GM21423 (cell line): Measurements from ENCODE around the gene GPSM3.
"Not testable (repeated sequence)": the region's sequence is repeated elsewhere in the genome, so short reads cannot be mapped to it uniquely, and the experiment has no call there.

Source experiments
- ATAC-seq: cut with Tn5 transposase; IDR thresholded peaks from one replicate; pipeline ENCODE4 v1.9.1; 2021; ENCODE audit warnings: mild to moderate bottlenecking, moderate library complexity; ENCODE audit not compliant: unreplicated experiment

The GPSM3 gene

DNA sequence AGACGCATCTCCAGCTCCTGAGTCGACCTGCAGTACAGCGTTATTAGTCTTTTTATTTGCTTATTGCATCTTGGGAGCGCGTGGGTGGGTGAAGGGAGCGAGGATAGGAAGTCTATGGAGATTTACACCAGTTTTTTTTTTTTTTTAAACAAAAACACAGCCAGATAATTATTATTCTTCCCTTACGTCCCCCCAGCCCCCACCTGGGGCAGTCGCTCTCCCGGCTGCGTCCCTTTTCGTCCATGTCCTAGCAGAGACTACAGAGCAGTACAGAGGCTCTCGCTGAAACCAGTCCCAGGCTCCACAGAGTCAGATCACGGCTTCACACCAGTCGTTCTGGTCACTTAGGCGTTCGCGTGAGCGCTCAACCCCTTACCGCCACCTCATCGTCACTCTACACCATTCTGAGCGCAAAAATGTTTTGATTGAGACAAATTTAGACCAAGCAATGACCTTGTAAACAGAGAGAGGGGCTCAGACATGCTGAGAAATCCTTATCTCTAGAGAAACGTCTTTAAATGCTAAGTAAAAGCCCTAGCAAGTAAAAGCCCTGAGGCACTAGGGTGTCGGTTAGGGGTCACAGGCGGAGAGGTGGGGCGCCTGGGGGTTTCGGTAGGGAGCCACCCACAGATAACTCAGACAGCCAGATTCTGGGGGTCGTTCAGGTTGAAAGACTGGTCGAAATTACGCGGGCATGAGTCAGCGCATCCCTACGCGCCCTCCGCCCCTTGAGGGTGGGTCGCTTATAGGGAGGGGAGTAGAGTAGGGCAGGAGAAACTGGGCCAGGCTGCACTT lies 39.5 kb downstream of the GPSM3 start:
- no peak for ATAC-seq

DNA sequence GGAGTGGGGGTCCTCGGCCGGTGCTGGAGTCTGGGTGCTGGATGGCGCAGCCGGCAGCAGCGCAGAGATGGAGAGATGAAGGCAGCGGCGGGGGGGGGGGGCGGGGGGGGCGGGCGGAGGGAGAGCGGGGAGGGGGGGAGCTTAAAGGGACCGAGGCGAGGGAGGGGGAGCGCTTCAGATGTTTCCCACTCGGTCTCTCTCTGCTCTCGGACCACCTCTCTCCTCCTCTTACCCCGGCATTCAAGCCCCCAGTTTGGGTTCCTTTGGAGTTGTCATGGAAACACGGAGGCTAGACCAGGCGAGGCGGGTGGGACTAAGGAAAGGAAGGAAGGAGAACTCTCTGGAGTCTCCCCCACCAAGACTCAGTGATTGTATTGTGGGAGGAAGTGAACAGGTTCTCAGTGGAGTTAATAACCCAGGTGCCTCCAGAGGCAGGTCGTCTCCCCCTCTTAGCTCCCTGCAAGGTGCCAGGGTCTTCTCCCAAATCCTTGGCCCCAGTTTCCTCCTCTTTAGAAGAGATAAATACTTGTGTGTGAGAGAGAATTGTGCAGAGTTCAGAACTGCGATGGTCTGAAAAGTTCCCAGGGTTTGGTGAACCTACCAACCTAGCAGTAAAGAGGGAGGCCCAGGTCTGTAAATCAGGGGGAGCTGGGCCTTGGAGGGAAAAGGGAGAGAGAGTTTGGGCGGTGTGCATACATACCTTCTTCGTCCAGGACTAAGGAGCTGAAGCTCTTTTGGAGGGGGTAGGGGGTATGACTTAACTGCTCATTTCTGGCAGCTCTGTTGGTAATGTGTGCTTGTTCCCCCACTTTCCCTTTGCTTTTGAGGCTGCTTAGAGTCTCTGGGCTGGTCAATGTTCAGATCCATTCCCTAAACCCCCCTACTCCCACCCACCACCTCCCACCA lies 40.3 kb downstream of the GPSM3 start, which contains the start of gene PRRT1:
PRRT1 (minus strand) TSS at position 77 of the 906 bp plus-strand sequence. CDS start 112 bp downstream, outside the sequence.
- no peak for ATAC-seq

DNA sequence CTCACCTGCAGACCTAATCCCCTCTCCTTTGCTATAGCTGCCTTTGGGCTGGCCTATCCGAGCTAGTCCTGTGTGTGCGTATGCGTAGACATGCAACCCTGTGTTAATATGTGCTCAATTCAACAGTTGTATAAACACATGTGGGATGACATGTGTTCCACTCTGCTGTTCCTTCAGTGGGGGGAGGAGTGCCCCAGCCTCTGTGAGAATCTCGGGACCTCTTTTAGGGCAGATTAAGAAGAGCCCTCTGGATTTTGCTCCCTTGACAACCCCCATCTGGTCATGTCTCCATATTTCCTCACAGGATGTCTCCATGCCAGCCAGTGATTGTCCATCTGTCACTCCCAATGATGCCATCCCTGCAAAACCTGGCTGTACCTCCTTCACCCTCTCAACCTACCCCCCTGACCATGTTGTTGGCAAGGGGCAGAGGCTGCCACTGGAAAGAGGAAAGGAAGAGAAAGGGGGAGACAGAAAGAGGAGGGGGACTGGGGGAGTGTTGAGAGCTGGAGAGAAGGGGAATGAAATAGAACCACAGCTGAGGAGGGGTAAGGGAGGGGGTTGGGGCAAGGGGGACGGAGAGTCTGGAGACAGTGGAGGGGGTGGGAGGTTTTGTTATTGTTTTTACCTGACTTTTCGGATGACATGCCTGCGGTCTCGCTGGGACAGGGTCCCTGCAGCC lies 41.1 kb downstream of the GPSM3 start:
- ATAC-seq, result no peak

DNA sequence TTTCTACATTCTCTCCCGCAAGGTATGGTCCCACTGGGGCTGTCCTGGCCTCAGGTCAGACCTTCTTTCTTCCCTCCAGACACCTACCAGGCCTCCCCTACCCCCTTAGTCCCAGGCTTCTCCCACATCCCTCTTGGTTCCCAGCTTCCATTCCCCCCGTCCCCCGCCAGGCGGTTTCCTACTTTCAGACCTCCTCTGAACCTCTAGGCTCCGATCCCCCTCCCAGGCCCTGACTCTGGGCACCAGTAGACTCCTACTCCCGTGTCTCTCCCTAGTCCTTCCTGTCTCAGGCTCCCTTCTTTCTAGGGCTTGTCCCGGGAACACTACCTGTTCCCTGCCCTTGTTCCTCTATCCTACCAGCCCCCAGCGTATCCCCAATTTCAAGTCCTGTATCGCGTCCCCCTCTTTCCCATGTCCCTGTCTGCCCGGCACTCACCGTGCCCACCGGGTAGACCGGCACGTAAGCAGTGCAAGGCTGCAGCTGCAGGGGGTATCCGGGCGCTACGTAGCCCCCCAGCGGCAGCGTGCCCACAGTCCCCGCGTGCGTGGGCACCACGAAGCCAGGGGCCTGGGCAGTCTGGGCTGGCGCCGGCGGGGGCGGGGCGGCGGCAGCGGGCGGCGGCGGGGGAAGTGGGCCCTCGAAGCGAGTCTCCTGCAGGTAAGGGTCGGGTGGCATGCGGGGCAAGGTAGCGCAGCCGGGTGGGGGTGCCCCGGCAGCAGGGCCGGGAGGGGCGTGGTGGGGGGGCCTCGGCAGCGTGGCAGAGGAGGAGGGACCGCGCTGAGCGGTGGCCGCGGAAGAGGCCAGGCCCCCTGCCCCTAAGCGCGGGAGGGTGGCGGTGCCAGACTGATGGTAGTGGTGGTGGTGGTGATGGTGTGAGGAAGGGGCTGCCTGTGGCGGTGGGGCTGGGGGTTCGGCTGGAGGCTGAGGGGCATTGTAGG lies 42.2 kb downstream of the GPSM3 start:
- no peak for ATAC-seq

DNA sequence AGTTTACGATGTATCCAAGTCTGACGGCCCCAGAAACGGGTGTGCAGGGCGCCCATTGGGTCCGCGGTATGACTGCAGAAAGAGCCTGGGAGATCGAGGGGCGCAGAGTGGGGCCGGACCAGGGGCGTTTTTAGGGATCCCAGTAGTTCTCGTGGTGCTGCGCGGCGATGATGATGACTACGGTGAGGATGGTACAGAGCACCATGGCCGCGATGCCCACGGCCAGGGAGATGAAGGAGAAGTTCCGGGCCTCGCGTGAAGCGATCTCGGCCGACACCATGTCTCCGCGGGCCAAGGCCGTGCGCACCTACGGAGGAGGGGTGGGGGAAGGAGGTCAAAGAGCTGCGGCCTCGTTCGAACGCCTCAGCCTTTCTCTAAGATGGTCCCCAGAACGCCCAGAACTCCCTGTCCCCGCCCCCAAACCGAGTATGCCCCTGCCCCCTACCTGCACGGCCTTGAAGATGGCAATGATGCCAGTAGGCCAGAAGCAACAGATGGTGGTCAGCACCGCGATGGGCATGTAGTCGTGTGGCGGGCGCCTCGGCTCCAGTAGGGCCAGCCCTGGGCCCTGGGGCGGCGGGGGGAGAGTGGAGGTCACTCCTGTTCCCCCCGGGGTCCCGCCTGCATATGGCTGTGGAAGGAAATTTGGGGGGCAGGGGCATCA lies 43.2 kb downstream of the GPSM3 start:
- ATAC-seq, result no peak

DNA sequence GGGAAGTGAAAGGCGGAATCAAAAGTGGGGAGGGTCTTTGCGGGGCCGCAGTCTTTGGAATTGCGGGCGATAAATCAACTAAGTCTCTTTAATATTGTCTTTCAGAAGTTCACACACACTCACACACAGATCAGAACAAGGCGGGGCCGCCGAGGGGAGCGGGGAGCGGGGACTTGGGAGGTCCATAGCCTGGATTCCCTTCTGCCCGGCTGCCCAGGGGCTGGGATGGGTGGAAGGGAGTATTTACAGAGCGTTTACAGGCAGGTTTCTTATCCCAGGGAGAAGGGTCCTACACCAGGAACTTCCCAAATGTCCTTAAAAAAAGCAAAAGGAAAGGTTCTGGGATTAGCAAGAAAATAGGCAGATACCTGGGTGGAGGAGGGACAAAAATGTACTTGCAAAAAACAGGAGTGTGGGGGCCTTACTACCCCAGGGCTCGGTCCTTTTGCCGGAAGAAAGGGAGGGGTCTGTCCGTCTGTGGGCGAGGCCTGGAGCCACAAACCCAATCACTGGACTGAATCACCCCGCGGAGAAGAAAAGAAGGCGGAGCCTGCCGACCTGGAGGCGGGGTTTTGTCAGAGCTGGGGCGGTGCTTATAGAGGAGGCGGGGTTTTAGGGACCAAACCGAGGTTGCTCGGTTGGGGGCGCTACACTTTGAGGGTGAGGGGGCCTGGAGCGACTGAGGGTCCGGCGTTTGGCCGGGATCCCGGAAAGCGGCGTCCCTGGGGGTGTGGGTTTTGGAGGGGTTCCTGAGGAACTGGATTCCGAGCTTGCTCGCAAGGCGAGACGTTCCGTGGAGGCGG lies 44.0 kb downstream of the GPSM3 start:
- ATAC-seq, result no peak

DNA sequence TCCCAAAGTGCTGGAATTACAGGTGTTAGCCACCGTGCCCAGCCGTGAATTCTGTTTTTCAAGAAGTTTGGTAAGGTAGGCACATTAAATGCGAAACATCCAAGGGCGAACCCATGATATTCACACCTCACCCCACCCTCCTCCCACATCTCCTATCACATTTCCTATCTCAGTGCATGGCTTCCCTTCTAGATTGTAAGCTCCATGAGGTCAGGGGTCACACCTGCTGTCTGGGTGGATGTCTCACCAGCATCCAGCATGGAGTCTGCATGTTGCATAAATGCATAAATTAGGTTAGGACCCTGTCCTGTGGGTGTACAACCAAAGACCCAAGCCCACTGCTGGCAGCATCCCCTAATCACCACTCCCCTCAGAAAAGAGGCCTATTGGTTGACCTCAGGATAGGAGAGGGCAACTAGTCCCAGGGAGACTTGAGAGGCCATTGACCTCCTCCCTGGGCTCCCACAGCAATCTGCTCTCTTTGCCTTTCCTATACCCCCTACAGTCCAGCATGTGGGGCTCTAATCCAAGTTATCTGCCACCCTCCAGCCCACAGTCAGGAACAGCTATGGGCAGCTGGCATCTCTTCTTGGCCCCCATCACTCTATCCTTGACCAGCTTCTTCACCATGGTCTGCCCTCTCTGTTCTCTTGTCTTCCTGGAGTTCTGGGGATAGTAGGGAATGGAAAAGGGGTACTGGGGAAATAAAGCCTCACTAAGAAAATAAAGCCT lies 44.9 kb downstream of the GPSM3 start:
- no peak for ATAC-seq

DNA sequence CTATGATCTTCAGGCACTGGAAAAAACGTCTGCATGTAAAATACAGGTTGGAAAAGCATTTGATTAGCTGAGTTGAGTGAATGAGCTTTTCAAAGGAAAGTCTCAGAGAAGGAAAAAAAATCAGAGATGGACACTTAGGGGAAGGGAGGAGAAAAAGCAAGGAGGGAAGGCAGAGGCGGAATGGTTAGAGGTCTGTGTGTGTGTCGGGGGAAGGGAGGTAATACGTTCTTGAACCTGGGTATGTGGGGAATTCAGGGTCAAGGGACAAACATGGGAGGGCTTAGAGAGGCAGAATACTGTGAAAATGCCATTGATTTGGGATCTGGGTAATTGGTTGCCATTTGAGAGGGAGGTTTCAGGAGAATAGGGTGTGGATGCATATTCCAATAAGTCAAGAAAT lies 45.8 kb downstream of the GPSM3 start:
- ATAC-seq, result no peak

DNA sequence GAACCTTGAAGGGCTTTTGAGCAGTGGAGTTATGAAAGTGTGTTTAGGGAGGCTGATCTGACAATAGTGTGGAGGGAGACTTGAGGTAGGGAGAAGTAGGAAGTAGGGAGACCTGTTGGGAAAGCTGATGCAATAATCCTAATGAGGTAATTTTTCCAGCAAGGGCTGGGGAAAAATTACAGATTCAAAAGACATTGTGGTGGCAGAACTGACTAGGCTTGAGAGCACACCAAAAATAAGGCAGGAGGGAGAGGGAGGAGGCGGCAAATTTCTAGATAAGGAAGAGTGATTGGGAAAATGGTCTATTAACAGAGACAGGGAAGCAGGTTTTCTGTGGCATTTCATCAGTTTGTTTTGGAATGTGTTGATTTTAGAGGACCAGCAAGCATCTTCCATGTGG lies 46.2 kb downstream of the GPSM3 start:
- ATAC-seq, result no peak

DNA sequence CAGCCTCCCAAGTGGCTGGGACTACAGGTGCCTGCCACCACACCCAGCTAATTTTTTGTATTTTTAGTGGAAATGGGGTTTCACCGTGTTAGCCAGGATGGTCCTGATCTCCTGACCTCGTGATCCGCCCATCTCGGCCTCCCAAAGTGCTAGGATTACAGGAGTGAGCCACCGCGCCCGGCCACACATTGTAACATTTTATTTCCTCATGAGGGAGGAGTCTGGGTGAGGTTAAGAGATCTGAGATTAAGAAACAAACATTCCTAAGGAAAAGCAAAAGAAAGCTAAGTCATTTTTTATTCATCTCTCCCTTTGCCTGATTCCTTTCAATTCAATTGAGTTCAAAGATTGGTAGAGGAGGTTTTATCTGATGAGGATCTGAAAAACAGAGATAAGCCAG lies 48.2 kb downstream of the GPSM3 start:
- ATAC-seq, result not testable (repeated sequence)
